GM18499 (cell line): Measurements from ENCODE around the gene LYPD4.

Experiments used
- ATAC-seq: cut with Tn5 transposase; IDR thresholded peaks from one replicate; pipeline ENCODE4 v1.9.1; 2021; ENCODE audit warnings: moderate number of reproducible peaks; ENCODE audit not compliant: insufficient read depth, unreplicated experiment

The LYPD4 gene, protein sequence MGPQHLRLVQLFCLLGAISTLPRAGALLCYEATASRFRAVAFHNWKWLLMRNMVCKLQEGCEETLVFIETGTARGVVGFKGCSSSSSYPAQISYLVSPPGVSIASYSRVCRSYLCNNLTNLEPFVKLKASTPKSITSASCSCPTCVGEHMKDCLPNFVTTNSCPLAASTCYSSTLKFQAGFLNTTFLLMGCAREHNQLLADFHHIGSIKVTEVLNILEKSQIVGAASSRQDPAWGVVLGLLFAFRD

DNA sequence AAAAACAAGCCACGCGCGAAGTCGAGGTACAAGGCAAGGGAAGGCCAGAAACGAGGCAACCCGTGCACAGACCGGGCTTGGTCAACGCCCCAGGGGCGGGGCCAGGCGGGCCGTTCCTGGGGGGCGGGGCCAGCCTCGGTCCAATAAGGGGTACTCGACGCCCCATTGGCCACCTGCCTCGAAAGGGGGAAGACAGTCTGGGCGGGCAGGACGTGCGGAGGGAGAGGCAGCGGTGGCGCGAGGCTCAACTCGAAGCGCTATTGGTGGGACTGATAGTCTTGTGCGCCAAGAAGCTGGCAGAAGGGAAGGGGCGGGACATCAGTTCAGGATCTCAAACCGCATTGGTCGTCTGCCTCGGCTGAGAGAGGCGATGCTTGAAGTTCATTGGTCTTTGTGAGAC, at the start of gene LYPD4:
Gene LYPD4, minus strand, starts transcription at position 83 of the 400 bp plus-strand sequence. CDS start 5,398 bp downstream, outside the sequence.
- no peak for ATAC-seq

DNA sequence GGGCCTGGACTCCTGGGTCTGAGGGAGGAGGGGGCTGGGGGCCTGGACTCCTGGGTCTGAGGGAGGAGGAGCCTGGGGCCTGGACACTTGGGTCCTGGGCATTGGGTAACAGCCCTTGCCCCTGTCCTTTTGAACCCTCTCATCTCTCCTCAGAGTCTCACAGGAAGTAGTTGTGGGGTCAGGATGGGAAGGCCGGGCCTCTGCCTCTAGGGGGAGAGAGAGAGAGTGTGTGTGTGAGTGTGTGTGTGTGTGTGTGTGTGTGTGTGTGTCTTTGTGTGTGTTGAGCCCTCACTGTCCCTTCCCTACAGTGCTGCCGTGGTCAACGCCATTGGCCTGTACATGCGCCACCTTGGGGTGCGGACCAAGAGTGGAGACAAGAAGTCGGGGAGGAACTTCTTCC, 49.4 kb upstream of the LYPD4 start:
- no peak for ATAC-seq

DNA sequence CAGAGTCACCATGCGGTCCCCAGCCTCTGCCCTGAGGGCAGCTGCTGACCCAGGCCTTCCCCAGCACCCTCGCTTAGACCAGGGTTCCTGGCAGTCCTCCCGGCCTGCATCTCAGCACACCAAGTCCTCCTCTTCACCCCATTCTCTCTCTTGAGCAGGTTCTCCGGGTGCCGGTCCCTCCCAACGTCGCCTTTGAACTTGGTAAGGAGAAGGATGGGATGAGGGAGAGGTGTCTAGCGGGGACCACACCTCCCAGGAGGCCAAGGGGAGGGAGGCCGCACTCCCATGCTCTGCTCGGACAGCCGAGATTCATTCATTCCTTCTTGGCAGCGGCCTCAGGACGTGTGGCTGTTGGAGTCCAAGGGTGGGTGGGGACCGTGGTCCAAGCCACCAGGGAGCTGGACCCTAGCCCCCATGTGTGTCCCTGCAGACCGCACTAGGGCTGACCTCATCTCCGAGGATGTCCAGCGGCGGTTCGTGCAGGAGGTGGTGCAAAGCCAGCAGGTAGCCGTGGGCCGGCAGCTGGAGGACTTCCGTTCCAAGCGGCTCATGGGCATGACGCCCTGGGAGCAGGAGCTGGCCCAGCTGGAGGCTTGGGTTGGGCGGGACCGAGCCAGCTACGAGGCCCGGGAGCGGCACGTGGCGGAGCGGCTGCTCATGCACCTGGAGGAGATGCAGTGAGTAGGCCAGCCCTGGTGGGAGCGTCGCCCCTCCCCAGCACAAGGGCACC, 47.9 kb upstream of the LYPD4 start:
- ATAC-seq: no peak

DNA sequence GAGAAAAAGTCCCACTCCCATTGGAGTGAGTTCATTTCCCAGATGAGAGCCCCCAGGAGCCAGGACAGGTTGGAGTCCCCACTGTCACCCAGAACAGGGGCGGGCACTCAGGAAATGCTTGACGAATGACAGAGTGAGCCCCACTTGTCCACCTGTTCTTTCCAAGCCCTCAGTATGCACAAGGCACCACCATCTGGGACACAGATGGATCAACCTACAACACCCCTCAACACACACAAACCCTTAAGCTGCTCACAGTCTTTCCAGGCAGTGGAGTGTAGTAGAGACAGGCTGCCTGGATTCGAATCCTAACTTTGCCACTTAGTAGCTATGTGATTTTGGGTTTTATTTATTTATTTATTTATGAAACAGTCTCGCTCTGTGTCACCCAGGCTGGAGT, 46.5 kb upstream of the LYPD4 start:
- ATAC-seq: no peak

DNA sequence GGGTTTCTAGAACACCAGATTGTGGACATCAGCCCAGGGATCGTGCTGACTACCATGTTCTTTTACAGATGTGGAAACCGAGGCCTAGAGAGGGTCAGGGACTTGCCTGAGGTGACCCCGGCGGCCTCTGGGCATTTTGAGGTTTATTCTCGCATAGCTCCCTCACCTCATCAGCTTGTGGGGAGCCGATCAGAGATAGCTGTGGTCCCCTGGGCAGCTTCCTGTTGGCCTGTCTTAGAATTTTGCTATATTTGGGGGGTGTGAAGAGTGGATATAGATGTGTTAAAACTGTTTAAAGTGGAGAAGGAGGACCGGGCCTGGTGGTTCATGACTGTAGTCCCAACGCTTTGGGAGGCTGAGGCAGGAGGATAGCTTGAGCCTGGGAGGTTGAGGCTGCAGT, 45.4 kb upstream of the LYPD4 start:
- no peak for ATAC-seq

DNA sequence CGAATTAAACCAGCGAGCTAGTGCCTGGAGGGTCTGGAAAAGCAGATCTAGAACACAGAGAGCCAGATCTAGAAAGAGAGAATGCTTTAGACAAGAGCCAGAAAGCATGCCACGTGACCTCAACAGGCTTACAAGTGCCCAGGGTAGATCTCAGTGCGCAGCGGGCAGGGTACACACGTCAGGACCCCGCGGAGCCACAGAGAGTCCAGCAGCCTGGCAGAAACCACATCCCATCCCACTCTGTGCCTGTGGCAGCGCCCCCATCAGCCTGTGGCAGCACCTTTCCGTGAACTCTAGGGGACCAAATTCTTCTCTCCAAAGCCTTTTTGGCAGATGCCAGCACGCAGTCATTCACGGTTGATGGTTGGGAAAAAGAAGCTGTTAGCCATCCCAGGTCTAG, 44.4 kb upstream of the LYPD4 start:
- no peak for ATAC-seq

DNA sequence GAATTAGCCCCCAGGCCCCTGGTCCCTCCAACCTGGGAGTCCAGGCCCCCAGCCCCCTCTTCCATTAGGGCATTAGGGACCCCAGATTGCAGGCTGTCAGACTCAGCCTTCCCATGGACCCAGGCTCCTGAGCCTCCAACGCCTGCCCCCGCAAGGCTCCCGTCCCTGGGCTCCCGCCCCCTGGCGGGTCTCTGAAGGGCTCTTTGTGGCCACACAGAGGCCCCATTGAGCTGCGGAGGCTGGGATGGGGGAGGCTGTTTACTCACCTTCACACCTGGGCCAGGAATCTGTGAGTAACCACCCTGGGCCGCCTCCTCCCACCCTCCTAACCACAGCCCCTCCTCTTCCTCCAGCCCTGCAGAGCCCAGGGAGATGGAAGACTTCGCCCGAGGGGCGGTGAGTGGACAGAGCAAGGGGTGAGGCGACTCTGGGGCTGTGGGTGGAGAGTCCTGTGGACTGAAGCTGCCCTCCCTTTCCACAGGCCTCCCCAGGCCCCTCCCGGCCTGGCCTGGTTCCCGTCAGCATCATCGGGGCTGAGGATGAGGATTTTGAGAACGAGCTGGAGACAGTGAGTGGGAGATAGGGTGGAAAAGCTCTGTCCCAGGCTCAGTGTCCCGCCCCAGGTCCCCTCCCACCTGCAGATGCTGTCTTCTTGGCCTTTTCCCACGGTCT, 43.4 kb upstream of the LYPD4 start:
- no peak for ATAC-seq

DNA sequence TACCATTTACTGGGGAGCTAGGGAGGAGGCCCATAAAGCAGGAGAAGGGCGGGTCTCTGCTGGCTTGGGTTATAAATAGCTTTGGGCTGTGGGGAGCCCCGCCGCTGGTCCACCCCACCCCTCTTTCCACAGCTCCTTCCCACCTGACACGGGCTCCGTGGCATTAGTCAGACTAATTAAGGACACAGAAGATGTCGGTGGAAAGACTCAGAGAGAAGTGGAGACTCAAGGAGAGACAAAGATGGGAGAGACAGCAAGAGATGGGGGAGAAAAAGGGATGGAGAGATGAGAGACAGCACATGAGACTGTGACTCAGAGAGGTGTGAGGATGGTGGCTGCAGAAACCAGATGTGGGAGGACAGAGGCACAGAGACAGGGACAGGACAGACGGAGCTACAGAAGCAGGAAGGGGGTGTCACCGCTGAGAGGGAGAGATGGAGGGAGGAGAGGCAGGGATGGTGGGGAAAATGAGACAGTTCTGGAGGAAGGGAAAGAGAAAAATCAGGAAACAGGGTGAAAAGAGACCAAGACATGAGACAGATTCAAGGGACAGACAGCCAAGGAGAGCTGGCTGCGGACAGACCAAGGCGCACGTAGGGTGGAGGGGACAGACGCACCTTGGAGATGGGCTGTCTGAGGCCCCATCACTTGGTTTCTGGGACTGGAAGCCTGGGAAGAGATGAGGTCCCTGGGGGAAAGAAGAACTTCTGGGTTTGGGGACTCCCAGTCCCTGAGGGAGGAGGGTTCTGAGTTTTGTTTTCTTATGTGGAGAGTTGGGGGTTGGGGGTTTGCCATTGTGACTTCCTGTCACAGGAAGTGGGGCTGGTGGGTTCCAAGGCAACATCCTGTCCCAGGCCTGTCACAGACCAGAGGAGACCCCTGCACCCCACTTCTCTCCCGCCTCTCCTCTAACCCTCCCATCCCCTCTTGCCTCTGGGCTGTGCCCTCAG, 42.6 kb upstream of the LYPD4 start:
- no peak for ATAC-seq

DNA sequence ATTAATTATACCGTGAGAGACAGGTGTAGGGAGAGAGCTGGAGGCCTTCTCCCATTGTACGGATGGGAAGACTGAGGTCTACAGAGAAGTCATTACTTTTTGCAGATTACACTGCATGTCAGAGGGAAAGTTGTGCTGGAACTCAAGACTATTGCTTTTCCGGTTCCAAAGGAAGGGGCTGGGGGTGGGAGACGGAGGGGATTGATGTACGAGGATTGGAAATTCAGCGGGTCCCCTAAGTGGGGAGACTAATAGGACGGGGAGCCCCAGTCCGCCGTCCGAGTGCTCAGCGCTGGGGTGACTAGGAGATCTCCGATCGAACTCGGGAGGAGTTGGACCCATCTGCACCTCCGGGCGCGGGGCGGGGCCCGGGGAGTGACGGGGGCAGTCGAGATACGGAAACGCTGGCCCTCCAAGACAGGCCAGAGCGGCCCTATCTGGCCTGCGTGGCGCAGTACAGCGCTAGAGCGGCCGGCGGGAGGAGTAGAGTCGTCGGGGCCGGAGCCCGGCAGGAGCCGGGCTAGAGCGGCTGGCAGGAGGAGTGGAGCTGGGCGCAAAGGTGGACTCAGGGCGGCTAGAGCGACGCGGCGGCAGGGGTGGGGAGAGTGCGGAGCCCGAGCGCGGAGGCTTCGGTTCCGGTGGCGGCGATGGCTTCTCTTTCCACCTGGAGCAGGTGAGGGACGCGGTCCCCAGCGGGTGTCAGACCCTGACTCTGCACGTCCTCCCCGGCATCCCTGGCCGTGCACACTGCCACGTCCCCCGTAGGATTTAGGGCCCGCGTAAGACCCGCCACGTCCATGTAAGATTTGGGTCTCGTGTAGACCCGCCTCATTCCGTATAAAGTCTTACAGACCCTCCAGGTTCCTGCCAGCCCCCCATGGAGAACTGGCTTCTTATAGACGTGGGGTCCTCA, 39.6 kb upstream of the LYPD4 start:
- peak; percentile 45 for ATAC-seq

DNA sequence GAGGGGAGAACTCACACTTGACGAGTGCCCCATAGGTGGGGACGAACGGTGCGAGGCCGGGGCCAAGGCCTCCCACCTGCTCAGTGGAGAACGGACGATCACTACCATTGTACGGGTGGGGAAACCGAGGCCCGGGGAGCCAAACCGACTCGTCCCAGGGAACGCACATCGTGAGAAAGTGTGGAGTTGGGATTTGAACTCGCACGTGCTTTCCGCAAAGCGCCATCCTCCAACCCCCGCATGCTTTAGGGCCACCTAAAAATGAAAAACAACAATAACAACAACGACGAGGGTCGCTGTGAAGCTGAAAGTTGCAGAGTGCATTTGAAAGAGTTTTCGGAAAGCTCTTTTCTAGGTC, 39.0 kb upstream of the LYPD4 start:
- no peak for ATAC-seq

DNA sequence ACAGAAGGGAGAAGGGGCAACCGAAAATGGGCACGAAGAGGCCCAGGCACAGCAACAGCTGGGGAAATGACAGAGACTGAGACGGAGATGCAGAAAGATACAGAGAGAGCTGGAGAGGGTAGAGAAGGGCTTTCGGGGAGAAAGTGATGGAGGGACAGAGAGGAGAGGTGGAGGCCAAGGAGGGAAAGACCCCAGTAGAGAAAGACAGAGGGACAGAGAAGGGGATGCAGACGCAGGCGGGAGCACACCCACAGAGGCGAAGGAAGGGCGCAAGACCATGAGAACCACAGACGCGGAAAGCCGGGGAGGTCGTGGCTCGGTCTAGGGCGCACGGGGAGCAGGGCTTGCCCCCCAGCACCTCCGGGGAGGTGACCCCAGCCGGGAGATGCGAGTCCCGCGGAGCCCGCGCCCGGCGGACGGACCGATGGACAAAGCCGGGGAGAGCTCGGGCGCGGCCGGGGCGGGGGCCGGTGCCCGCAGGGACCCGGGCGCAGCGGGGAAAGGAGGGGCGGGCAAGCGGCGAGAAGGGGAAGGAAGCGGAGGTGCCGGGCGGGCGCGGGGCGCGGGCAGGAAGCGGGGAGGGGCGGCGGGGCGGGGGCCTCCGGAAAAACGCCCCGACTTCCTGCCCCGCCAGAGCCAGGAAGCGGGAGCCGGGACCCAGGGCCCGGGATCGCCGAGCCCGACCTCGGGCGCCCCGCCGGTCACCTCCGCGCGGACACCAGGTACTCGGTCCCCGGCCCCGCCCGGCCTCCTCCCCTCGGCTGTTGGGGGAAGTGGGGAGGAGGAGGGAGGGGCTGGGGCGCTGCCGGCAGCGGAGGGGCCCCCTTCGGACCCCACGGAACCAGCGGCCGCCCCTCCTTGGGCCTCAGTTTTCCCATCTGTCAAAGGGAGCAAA, 38.3 kb upstream of the LYPD4 start, which contains the start of gene ARHGEF1:
Gene ARHGEF1, plus strand, starts transcription at position 617 of the 895 bp plus-strand sequence. CDS start 4,899 bp downstream, outside the sequence.
- no peak for ATAC-seq

DNA sequence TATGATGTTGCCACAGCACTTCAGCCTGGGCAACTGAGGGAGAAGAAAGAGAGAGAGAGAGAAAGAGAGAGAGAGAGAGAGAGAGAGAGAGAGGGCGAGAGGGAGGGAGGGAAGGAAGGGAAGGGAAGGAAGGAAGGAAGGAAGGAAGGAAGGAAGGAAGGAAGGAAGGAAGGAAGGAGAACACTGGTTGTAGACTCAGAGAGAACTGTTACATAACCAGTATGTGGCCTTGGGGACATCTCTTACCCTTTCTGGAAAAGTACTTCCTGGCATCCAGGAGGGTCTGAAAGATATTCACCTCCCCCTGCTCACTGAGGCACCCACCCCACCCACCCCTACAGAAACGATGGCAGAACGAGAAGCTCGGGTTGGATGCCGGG, 35.8 kb upstream of the LYPD4 start:
- ATAC-seq: no peak

DNA sequence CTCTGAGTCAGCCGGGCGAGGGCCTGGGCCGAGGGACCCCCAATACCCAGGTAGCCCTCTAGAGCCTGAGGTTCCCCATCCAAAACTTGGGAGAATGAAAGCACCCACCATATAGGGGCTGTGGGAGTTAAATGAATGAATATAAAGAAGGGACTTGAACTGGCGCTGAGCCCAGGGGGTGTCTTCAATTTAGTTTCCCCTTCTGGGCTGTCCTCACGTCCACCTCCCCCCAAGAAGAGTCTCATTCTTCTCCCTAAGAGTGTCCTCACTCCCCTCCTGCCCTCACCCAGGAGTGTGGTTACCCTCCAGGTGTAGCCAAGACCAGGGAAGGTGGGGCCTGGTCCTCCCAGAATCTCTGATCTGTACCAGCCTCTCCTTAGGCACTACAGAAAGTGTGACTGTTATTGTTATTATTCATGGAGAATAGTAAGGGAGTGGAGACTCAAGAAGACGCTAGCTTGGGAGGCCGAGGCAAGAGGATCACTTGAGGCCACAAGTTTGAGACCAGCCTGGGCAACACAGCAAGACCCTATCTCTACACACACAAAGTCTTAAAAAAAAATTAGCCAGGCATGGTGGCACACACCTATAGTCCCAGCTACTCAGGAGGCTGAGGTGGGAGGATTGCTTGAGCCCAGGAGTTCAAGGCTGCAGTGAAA, 35.3 kb upstream of the LYPD4 start:
- ATAC-seq: no peak

DNA sequence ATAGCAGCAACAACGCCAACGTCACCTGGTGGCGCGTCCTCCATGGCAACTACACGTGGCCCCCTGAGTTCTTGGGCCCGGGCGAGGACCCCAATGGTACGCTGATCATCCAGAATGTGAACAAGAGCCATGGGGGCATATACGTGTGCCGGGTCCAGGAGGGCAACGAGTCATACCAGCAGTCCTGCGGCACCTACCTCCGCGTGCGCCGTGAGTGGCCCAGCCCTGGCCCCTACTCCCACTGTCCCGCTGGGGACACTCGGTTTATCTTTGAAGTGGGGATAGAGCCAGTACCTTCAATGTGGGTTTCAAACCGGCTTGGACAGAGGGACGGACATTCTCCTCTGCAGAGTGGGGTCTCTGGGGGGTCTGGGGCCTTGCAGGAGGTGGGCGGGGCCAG, 34.6 kb upstream of the LYPD4 start:
- no peak for ATAC-seq

DNA sequence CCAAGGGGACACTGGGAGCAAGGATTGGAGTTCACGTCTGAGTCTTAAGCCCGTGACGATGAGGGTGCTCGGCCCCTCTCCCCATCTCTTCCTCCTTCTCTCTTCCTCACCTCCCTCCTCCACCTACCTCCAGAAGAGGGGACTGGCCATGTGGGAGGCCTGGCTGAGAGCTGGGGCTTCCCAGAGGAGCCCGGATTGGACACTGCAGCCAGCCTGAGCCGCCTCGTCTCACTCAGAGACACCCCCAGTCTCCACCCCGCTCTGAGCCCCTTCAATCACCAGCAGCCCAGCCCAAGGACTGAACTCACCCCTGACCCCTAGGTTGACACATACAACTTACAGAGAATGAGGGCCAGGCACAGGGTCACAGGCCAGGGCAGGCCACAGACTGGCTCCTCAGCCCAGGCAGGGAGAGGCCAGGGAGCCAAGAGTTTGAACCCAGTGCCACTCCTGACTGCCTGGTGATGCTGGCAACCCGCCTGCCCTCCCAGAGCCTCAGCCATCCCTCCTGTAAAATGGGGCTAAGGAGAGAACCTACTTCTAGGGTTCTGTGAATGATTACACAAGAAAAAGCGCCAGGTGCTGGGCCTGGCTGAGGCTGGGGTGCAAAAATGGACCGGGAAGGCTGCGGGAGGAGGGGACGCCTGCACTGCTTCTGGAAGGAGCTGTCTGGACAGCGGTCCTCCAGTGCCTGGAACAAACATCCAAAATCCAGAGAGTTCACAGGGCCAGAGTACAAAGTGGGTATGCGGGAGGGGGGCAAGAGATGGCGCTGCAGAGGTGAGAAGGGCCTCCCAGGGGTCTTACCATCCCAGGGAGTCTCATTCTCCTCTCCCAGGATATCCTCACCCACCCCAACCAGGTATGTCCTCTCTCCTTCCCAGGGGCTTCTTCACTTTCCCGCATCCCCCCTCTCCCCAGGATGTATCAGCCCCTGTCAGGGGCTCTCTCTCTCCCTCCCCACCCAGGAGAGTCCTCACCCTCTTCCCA, 33.7 kb upstream of the LYPD4 start:
- no peak for ATAC-seq
